ENCODE results near the gene AKNA. TPM values are rescaled to one million over a fixed set of nuclear protein-coding genes. Genes with fewer than 3 reads are reported as not detected.

AKNA gene
- total and polyA plus RNA-seq, 2 of the 8 experiments (the other 6 are each of a cell fraction or from before 2014, with no cell fraction given): 21.0 to 27.4 TPM

- no peak overlapping the region for H4K8ac ChIP-seq (ENCODE audit: extremely low read depth, insufficient read depth, low read length)
- H3K23me2 ChIP-seq (ENCODE audit: low read depth, low read length): no peaks in the 10 kb centered on the region
- no peak overlapping the region for H3K23ac ChIP-seq (ENCODE audit: insufficient read length)
- H3K56ac ChIP-seq (replicated peaks; ENCODE audit: insufficient read length, low read depth, low read length): no peak overlapping the region
- no peaks in the 10 kb centered on the region for H3K9me3 ChIP-seq (ENCODE audit: insufficient read depth in 2 of 2, low read depth in 1 of 2, low read length in 1 of 2)
- FAIRE-seq: no peak
- no peaks in the 10 kb centered on the region for H3K79me1 ChIP-seq (ENCODE audit: low read depth, low read length)
- no peaks in the 10 kb centered on the region for H4K20me1 ChIP-seq (replicated peaks in 1 of 2; ENCODE audit: control insufficient read depth in 1 of 2, insufficient read depth in 2 of 2, low read length in 2 of 2)
- H4K5ac ChIP-seq (ENCODE audit: insufficient read length, low read depth, low read length): no peak overlapping the region
- ChIA-PET POLR2A (ENCODE audit: partially characterized antibody) (interaction anchor here (0.6 to 2.5 kb wide), 2 partner anchors 10 to 167 kb away, joined by 3 to 8 read pairs; no protein-coding TSS in a partner anchor), CTCF (ENCODE audit: partially characterized antibody) (interaction anchor here (0.6 to 1.2 kb wide), 7 partner anchors 9 to 255 kb away, joined by 3 to 5 read pairs (median 3); partner anchors contain the start of gene AKNA)
- no peak overlapping the region for H3K4ac ChIP-seq (replicated peaks; ENCODE audit: insufficient read length, low read depth, low read length)
- no peak overlapping the region for H3K18ac ChIP-seq (ENCODE audit: extremely low read depth, low read length)
- no peak overlapping the region for H2BK15ac ChIP-seq (ENCODE audit: low read length)
- no peak overlapping the region for H2BK120ac ChIP-seq (replicated peaks; ENCODE audit: low read depth, low read length)
- H2BK12ac ChIP-seq (ENCODE audit: low read depth, low read length): no peak overlapping the region
- no peak overlapping the region for H3K4me3 ChIP-seq (ENCODE audit: extremely low read depth in 1 of 4, insufficient read depth in 2 of 4, low read depth in 3 of 4, low read length in 4 of 4)
- no peak overlapping the region for H3K27ac ChIP-seq (ENCODE audit: low read depth, low read length)
- H3K79me2 ChIP-seq (ENCODE audit: control insufficient read depth in 1 of 2, insufficient read depth in 2 of 2, low read length in 2 of 2): no peaks in the 10 kb centered on the region
- no peak overlapping the region for H2AK5ac ChIP-seq (ENCODE audit: low read depth, low read length)
- 81% methylated on average over 7 of the region's 7 CpGs; no CpG with 5 or more reads in 1 of the 2 experiments for WGBS, 2 experiments (ENCODE audit: extremely low coverage in 1 of 2, insufficient coverage in 1 of 2, insufficient read length in 1 of 2, insufficient replicate concordance in 2 of 2, low coverage in 1 of 2, low lambda C conversion rate in 2 of 2, missing lambda C conversion rate in 1 of 2)
- H2AFZ ChIP-seq (ENCODE audit: low read length): no peak overlapping the region
- peaks cover 15 to 85% (median 56%) of the 10 kb centered on the region in 4 experiments for H3K36me3 ChIP-seq (ENCODE audit: control insufficient read depth in 2 of 4, insufficient read depth in 4 of 4, low read length in 3 of 4)
- no peak for DNase-seq (ENCODE audit: low read depth in 1 of 2, low spot score in 2 of 2)
- H4K91ac ChIP-seq (replicated peaks; ENCODE audit: insufficient read length, low read length): no peak overlapping the region
- H3K4me1 ChIP-seq (replicated peaks in 1 of 4; ENCODE audit: control insufficient read depth in 3 of 4, insufficient read depth in 4 of 4, low read length in 3 of 4): peaks cover 4 to 11% (median 8%) of the 10 kb centered on the region in 4 experiments; a peak in 6 of 7 replicates
- no peak overlapping the region for H3K9ac ChIP-seq (replicated peaks in 1 of 4; ENCODE audit: extremely low read depth in 1 of 4, low read depth in 3 of 4, low read length in 3 of 4)
- H2BK20ac ChIP-seq (ENCODE audit: low read length): no peak overlapping the region
- no peaks in the 10 kb centered on the region for H3K27me3 ChIP-seq (replicated peaks in 1 of 4; ENCODE audit: control insufficient read depth in 3 of 4, extremely low read depth in 1 of 4, insufficient read depth in 3 of 4, low read length in 3 of 4)
- H3K14ac ChIP-seq (ENCODE audit: insufficient read length): no peak overlapping the region
- no peak overlapping the region for H3K4me2 ChIP-seq (ENCODE audit: insufficient read depth in 1 of 2, low read depth in 2 of 2, low read length in 2 of 2)
- H2BK5ac ChIP-seq (ENCODE audit: low read depth, low read length): no peak overlapping the region
Measured at GRCh38 chr9:114345493-114346065, 42.2 kb downstream of the AKNA start.
